ENCODE results near the gene KDM3B.
A peak's percentile ranks its signal among the peaks of the same experiment; 100 is the strongest.
"Not testable (repeated sequence)": the region's sequence is repeated elsewhere in the genome, so short reads cannot be mapped to it uniquely, and the experiment has no call there.

The KDM3B gene

GRCh38 chr5:138469540-138470321 lies 117.2 kb downstream of the KDM3B start:
- DNase-seq = peak; percentile 87

- peak; percentile 68 for DNase-seq
These were observed 118.0 kb downstream of the KDM3B start for GRCh38 chr5:138470322-138471051.

- DNase-seq = no peak
These were observed 118.5 kb downstream of the KDM3B start for GRCh38 chr5:138471052-138471361.

GRCh38 chr5:138472353-138472752 lies 119.9 kb downstream of the KDM3B start:
- no peak for DNase-seq

GRCh38 chr5:138473151-138473550 lies 120.7 kb downstream of the KDM3B start:
- not testable (repeated sequence) for DNase-seq

GRCh38 chr5:138476918-138477317 lies 124.4 kb downstream of the KDM3B start:
- no peak for DNase-seq

GRCh38 chr5:138482638-138483037 lies 130.2 kb downstream of the KDM3B start:
- no peak for DNase-seq
